ENCODE results near the gene HDDC2. TPM values are rescaled to one million over a fixed set of nuclear protein-coding genes. Genes with fewer than 3 reads are reported as not detected.
A peak's percentile ranks its signal among the peaks of the same experiment; 100 is the strongest.

The HDDC2 gene
- total and polyA plus RNA-seq, 9 of the 15 experiments (the other 6 are each of a cell fraction or from before 2014, with no cell fraction given) = 194 to 632 (median 294) TPM

- TF ChIP-seq CTCF (IDR thresholded peaks at IDR 0.05 in 2 of 3, conservative IDR thresholded peaks at IDR 0.05 in 1 of 3; ENCODE audit: insufficient read depth in 2 of 3, low read depth in 1 of 3, low read length in 3 of 3) (peak; percentile 93 to 96 (median 96)), TCF7 (IDR thresholded peaks at IDR 0.05; ENCODE audit: borderline replicate concordance) (0 out of 2 replicates have a peak, but pooled peaks have one; percentile 23), SMARCC2 (IDR thresholded peaks at IDR 0.05; ENCODE audit: low read depth) (no peak), EP400 (IDR thresholded peaks at IDR 0.05) (no peak), PHF21A (IDR thresholded peaks at IDR 0.05; ENCODE audit: borderline replicate concordance, low read depth) (no peak), SP1 (CRISPR knock-in tag; IDR thresholded peaks at IDR 0.05) (no peak), NFATC3 (IDR thresholded peaks at IDR 0.05) (no peak), HCFC1 (IDR thresholded peaks at IDR 0.05; ENCODE audit: low read depth, low read length) (no peak), TAF7 (tag; IDR thresholded peaks at IDR 0.05) (no peak), ETV1 (tag; conservative IDR thresholded peaks at IDR 0.05; ENCODE audit: low read depth) (peak; percentile 28; the same call in 1 of the 2 replicates), MCM5 (IDR thresholded peaks at IDR 0.05; ENCODE audit: low read depth) (no peak), MBD2 (IDR thresholded peaks at IDR 0.05; ENCODE audit: borderline replicate concordance, low read depth) (no peak), DNMT1 (IDR thresholded peaks at IDR 0.05) (no peak), MGA (IDR thresholded peaks at IDR 0.05) (no peak), TBP (optimal IDR thresholded peaks at IDR 0.05; ENCODE audit: low read depth, low read length) (peak; percentile 51), SNRNP70 (optimal IDR thresholded peaks at IDR 0.05; ENCODE audit: low read depth, low read length) (no peak), NRF1 (conservative IDR thresholded peaks at IDR 0.05 in 1 of 2, IDR thresholded peaks at IDR 0.05 in 1 of 2) (no peak)
Observed at GRCh38 chr6:125314009-125314581, 12.3 kb upstream of the HDDC2 start (continued).
